Measurements from ENCODE around the gene CCDC192.
"Not testable (repeated sequence)": the region's sequence is repeated elsewhere in the genome, so short reads cannot be mapped to it uniquely, and the experiment has no call there.

CCDC192 gene

GRCh38 chr5:127700237-127700766 is 2.9 kb upstream of the CCDC192 start:
- no peak for DNase-seq

- DNase-seq: no peak
These were observed 757 bp upstream of the CCDC192 start for GRCh38 chr5:127702434-127702833.

- DNase-seq: no peak
These were observed 2.1 kb downstream of the CCDC192 start for GRCh38 chr5:127705120-127705892.

GRCh38 chr5:127706691-127707090 is 3.5 kb downstream of the CCDC192 start:
- no peak for DNase-seq

- no peak for DNase-seq
These were observed 4.0 kb downstream of the CCDC192 start for GRCh38 chr5:127707209-127707608.

GRCh38 chr5:127713083-127713482 is 9.9 kb downstream of the CCDC192 start:
- DNase-seq: not testable (repeated sequence)

GRCh38 chr5:127718181-127718580 is 15.0 kb downstream of the CCDC192 start:
- no peak for DNase-seq

GRCh38 chr5:127723571-127723970 is 20.4 kb downstream of the CCDC192 start:
- DNase-seq: no peak

GRCh38 chr5:127725673-127726072 is 22.5 kb downstream of the CCDC192 start:
- DNase-seq: no peak

- DNase-seq: no peak
These were observed 29.8 kb downstream of the CCDC192 start for GRCh38 chr5:127732963-127733362.

GRCh38 chr5:127739348-127739747 is 36.2 kb downstream of the CCDC192 start:
- DNase-seq: not testable (repeated sequence)

- DNase-seq: no peak
These were observed 36.7 kb downstream of the CCDC192 start for GRCh38 chr5:127739807-127740384.

- DNase-seq: no peak
These were observed 38.2 kb downstream of the CCDC192 start for GRCh38 chr5:127741412-127741811.

GRCh38 chr5:127744241-127744640 is 41.0 kb downstream of the CCDC192 start:
- no peak for DNase-seq

GRCh38 chr5:127746756-127747155 is 43.6 kb downstream of the CCDC192 start:
- DNase-seq: no peak

- not testable (repeated sequence) for DNase-seq
These were observed 49.5 kb downstream of the CCDC192 start for GRCh38 chr5:127752503-127753265.

- no peak for DNase-seq
These were observed 51.1 kb downstream of the CCDC192 start for GRCh38 chr5:127754259-127754658.

GRCh38 chr5:127754706-127755105 is 51.5 kb downstream of the CCDC192 start:
- no peak for DNase-seq

- no peak for DNase-seq
These were observed 54.4 kb downstream of the CCDC192 start for GRCh38 chr5:127757576-127757975.

GRCh38 chr5:127758766-127759283 is 55.6 kb downstream of the CCDC192 start:
- DNase-seq: no peak

- DNase-seq: no peak
These were observed 58.7 kb downstream of the CCDC192 start for GRCh38 chr5:127761869-127762268.

GRCh38 chr5:127762412-127762811 is 59.2 kb downstream of the CCDC192 start:
- no peak for DNase-seq

- DNase-seq: no peak
These were observed 63.6 kb downstream of the CCDC192 start for GRCh38 chr5:127766676-127767335.

Data from activated naive CD4-positive, alpha-beta T cell (primary cell).